GM21360 (cell line): ENCODE results near the gene PRKN.
"Not testable (repeated sequence)": the region's sequence is repeated elsewhere in the genome, so short reads cannot be mapped to it uniquely, and the experiment has no call there.

Source experiments
- ATAC-seq: cut with Tn5 transposase; IDR thresholded peaks from one replicate; pipeline ENCODE4 v1.9.1; 2021; ENCODE audit warnings: mild to moderate bottlenecking, moderate library complexity; ENCODE audit not compliant: unreplicated experiment

Gene PRKN

DNA sequence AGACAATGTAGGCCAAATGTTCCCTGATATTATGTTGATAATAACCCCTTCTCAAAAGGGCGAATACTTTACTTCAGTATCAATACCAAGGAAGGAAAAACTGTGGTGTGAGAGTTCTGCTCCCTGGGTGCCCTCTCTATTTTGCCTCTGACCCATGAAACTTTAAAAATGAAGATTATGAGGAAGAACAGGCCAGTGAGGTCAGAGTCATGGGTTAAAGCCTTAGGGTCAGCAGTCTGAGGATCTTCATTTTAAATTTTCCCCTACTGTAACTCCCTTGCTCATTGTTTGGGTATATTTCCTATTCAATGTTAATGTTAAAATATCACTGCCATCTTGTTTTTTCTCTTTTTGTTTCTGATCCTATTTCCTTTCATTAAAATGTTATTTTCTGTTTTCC is 47.9 kb downstream of the PRKN start:
- ATAC-seq, result no peak

- not testable (repeated sequence) for ATAC-seq
These were observed 48.7 kb downstream of the PRKN start for GRCh38 chr6:162678896-162679295.

- ATAC-seq, result no peak
These were observed 52.1 kb downstream of the PRKN start for GRCh38 chr6:162675503-162675902.

GRCh38 chr6:162674452-162674851 is 53.1 kb downstream of the PRKN start:
- ATAC-seq, result no peak

DNA sequence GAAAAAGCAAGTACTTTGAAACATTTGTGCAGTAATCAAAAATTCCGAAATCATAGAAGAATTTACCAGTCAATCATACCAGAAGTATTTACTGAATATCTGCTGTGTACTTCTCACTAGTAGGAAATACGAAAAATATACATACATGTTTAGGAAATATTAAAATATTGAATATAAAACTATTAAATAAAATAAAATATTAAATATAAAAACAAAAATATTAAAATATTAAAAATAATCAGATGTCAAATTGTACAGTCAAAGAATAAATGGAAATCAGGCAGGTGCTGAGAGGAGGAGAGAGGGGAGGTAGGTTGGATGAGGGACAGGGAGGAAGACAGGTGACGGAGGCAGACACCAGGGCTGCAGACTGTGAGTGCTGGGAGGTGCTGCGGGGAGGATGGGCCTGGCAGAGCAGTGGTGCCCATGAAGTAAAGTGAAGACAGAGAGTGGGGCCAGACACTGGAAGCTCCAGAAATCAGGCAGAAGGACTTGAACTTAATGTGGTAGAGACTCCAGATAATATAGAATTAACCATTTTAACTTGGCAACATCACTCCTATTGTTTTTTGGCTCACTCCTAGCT is 55.9 kb downstream of the PRKN start:
- ATAC-seq, result no peak

DNA sequence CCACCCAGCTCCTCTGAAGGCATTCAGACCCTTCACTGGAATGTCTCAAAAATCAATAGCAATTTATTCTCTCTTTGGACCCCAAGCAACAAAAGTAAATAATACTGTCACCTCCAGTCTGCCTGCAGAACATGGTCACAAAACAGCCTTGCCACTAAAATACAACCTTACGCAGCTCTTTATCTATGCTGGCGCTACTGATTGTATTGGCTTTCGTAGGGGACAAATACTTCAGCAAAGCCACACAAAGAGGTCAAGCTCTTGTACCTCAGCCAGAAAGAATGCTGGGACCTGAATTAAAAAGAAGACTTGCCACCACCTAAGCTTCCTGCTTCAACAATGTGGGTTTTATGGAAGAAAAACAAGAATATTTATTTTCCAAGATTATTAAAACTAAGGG is 57.2 kb downstream of the PRKN start:
- ATAC-seq, result no peak

DNA sequence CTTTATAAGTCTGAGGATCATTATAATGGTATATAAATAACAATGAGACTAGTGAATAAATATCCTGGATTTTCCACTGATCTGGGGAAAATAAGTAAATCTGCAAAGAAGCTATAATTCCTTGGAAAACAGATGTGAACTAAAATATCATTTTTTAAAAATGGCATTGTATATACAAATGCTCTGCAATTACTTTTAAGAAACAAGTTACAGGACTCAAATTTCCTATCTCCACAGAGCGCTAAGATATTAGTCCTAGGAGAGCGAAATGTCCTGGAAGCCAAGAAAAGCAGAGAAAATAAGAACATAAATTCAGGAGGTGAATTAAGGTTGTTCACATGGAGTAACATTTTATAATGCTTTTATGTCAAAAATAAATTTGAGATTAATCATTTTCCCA is 61.3 kb downstream of the PRKN start:
- ATAC-seq, result no peak

DNA sequence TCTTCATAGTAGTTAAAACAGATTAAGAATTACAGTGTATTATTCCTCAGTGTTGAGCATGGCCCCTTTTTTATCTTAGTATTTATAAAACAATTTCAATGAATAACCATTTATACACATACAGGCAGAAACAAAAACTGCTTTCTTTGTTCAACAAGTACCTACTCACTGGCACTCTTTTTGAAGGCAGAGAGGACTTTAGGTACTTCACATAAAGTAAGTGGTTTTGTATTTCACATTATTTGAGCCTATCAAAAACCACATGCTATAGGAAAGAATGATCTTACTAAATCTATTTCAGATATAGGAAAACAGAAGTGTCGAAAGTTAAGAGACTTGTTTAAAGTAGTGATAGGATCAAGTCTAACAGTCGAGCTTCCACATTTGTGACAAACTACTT is 73.8 kb downstream of the PRKN start:
- ATAC-seq, result no peak

DNA sequence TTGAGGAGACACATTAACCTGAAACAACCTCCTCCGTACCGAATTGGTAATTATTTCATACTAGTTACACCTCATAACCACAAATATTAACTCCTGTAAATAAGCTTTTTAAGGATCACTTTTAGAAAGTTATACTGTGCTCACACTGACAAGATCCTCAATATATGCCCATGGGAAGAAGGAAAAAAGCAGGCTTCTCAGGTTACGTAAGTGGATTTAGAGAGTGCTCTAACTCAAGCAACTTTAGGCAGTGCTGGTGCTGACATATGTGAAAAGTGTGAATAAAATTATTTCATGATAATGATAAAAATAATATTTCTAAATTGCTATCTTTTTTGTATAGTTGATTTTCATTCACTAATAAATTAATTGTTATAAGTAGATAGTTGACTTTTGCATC is 76.1 kb downstream of the PRKN start:
- ATAC-seq, result no peak

DNA sequence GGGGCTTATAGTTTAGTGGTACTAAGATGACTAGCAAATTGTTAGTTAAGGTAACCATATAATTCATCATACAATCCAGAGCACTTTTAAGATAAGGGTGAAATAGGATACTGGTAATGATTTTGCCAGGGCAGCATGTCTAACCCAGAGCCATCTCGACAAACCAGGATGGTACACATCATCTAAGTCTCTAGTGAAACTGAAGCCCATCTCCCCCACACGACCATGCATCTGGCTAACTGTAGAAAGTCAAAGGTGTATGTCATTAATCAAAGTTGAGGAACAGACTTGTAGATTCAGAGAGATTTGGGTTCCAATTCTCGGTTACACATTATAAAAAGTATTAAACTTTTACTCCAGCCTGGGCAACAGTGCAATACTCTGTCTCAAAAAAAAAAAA is 78.3 kb downstream of the PRKN start:
- no peak for ATAC-seq

- no peak for ATAC-seq
These were observed 83.4 kb downstream of the PRKN start for GRCh38 chr6:162644153-162644552.

GRCh38 chr6:162640756-162641155 is 86.8 kb downstream of the PRKN start:
- ATAC-seq, result no peak

- no peak for ATAC-seq
These were observed 87.6 kb downstream of the PRKN start for GRCh38 chr6:162639951-162640350.

DNA sequence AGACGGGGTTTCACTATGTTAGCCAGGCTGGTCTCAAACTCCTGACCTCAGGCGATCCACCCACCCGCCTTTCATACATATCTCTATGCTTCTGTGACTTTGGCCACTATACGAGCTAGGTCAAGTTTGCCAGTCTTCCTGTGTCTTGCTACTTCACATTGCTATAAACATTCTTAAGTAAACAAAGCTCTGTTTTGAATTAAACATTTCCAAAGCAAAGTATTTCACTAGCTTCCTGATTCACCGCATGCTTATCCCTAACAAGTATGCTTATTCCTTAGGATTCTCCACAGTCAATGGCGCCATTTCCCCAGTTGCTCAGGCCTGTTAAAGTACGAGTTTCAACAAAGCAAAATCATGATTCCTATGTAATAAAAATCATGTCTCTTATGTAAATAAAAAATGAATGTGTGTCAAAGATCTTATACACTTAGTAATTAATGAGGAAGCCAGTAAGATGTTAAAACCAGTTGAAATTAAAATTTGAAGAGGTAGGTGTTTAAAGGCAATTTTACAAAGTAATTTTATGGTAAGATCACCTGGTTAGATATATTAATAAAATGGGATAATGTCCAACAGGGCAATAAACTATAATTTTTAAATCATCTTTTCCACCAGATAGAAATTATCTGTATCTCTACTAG is 88.5 kb downstream of the PRKN start:
- no peak for ATAC-seq

- no peak for ATAC-seq
These were observed 90.2 kb downstream of the PRKN start for GRCh38 chr6:162637317-162637716.

DNA sequence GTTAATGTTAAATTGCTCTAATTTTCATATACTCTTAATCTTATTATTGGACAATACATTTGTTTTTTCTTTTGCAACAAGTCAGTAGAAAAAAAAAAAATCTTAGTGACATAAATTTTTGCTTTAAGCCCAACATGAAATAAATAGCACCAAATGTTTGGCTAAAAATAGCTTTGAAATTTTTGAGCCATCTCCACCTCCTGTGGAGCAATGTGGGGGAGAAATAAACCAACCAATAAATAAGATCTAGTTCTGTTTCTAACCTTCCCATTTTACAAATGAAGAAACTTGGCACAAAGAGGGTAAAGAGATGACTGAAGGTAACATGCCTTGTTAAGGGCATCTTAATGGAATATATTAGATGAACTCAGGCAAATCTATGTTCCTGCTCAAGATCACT is 91.4 kb downstream of the PRKN start:
- ATAC-seq, result no peak

DNA sequence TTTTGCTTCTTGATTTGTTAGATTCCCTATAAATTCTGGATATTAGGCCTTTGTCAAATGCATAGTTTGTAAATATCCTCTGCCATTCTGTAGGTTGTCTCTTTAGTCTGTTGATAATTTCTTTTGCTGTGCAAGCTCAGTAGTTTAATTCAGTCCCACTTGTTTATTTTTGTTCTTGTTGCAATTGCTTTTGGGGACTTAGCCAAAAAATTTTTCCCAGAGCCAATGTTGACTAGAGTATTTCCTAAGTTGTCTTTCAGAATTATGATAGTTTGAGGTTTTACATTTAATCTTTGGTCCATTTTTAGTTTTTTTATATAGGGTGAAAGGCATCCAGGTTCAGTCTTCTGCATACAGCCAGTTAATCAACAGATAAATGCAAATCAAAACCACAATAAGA is 96.0 kb downstream of the PRKN start:
- no peak for ATAC-seq

DNA sequence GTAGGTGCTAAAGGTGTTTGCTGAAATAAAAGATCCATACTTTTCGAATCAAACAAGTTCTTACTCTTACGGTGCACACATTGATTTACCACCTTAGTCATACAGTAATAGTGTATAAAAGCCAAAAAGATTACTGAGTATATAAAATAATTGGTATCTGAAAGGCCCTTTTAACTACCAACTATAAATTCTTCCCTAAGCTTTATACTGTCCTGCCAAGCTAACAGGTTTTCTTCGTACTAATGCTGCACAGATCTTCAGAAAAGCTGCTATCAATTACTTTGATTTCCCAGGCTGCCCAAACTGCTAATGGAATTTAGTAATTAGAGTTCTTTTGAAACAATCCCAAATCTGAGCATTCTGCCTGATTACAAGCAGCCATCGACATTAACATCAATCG is 97.5 kb downstream of the PRKN start:
- ATAC-seq, result no peak

DNA sequence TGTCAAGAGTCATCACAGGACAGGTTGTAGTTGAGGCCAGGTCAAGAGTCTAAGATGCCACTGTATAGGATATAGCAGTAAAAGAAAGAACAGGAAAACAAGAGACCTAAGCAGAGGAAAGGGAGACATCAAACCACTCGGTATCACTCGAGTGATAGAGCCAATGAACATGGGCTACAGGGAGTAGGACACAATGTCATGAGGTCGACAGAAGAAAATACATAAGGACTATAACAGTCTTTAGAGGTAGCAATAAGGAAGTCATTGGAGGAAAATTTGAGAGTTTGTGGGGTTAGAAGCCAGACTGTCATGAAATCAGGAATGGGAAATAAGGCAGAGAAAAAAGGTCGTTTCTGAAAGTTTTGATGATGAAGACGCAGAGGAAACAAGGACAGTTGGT is 99.7 kb downstream of the PRKN start:
- no peak for ATAC-seq

DNA sequence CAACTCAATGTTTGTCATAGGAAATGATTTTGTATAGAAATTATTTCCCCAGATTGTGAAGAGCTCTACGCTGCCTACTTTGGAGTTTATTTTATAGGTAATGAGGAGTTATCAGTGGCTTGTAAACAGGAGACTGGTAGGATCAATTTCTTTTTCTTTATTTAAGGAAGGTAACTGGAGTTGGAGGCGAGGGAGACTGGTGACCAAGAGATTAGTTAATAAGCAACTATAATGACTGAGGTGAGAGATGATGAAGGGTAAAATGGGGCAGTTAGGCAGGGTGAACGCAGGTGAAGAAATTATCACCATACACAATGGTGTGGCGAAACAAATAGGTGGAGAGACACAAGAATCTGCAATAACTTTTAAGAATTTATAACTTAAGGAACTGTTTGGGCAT is 100.2 kb downstream of the PRKN start:
- no peak for ATAC-seq

DNA sequence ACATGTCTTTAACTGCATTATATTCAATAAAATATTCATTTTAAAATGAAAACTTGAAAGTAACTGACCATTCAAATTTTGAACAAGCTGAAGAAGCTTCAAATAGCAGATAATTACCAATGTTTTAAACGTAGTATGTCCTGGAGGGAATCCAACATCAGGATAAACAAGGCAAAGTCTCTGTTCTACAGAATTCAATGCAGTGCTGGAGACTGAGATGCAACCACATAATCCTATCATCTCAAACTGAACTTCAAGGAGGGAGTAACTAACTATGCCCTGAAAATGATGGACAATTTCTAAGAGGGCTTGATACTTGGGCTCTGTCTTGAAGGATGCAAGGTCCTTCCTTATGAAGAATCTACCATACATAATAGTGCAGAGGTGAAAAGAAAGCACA is 100.7 kb downstream of the PRKN start:
- ATAC-seq, result no peak

- no peak for ATAC-seq
These were observed 101.6 kb downstream of the PRKN start for GRCh38 chr6:162625846-162626540.

DNA sequence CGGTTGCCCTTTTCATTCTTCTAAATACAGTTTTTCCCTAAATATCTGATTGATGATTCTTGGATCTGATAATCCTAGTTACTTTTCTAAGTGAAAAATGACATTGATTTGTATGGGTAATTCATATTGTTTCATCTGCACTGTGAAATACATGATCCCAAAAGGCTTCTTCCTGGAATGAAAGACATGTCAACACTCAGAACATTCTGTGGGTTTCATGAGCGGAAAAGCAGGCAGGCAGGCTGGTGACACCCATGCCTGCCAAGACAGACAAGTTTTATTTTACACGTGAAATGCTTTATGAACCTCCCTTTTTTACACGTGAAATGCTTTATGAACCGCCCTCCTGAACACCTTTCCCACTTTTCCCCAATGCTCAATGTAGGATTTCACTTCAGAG is 105.0 kb downstream of the PRKN start:
- no peak for ATAC-seq
